A673 (cell line): ENCODE data around the gene WDFY3. TPM values are rescaled to one million over a fixed set of nuclear protein-coding genes. Genes with fewer than 3 reads are reported as not detected.

ENCODE experiments used
- BruUV-seq: library from RNA; stranded (reverse); fragments of 400-500 nt; replicated peaks from 2 replicates; lab custom pipeline; 2021; lab: Mats Ljungman, UMichigan
- CTCF ChIA-PET: fragments of 300-600 bp; sonication (Branson Sonifier 250); formaldehyde crosslinking; loops from one replicate; lab custom pipeline; 2022; ENCODE audit warnings: antibody characterized with exemption; lab: Charles Lee
- POLR2A ChIA-PET: fragments of 300-600 bp; sonication (Branson Sonifier 250); formaldehyde crosslinking; loops from one replicate; lab custom pipeline; 2022; ENCODE audit warnings: antibody characterized with exemption; ENCODE audit not compliant: low non-redundant PET; lab: Charles Lee
- DNase-seq: peaks from one replicate; pipeline ENCODE4 v3.0.0-alpha.2; 2015; ENCODE audit warnings: low spot score
- H3K27ac ChIP-seq: fragments of 200-600 bp; sonication (generic); 2 replicates; pipeline ENCODE4 v1.5.1; 2016; ENCODE audit warnings: mixed run types, low read depth, mild to moderate bottlenecking, mixed read lengths, antibody characterized with exemption, low read length; ENCODE audit not compliant: poor library complexity, severe bottlenecking
- H3K27me3 ChIP-seq: fragments of 200-600 bp; sonication (generic); replicated peaks from 2 replicates; pipeline ENCODE4 v1.6.1; 2017; ENCODE audit warnings: mixed run types, low read depth, mild to moderate bottlenecking, mixed read lengths, antibody characterized with exemption, low read length; ENCODE audit not compliant: insufficient read depth, poor library complexity
- H3K36me3 ChIP-seq: fragments of 200-600 bp; sonication (generic); 2 replicates; pipeline ENCODE4 v1.6.1; 2016; ENCODE audit warnings: mixed run types, mild to moderate bottlenecking, mixed read lengths, antibody characterized with exemption, low read length; ENCODE audit not compliant: insufficient read depth, poor library complexity, severe bottlenecking
- H3K4me1 ChIP-seq: fragments of 200-600 bp; sonication (generic); 2 replicates; pipeline ENCODE4 v1.6.1; 2017; ENCODE audit warnings: mixed run types, mild to moderate bottlenecking, mixed read lengths, antibody characterized with exemption, low read length; ENCODE audit not compliant: insufficient read depth, poor library complexity, severe bottlenecking
- H3K4me3 ChIP-seq: fragments of 200-600 bp; sonication (generic); 2 replicates; pipeline ENCODE4 v1.5.1; 2016; ENCODE audit warnings: low read depth, mixed run types, mild to moderate bottlenecking, mixed read lengths, low read length; ENCODE audit not compliant: poor library complexity, severe bottlenecking
- H3K9me3 ChIP-seq: fragments of 200-600 bp; sonication (generic); 2 replicates; pipeline ENCODE4 v1.6.1; 2016; ENCODE audit warnings: mixed run types, low read depth, mild to moderate bottlenecking, mixed read lengths, antibody characterized with exemption, low read length; ENCODE audit not compliant: poor library complexity, severe bottlenecking
- CTCF ChIP-seq: fragments of 300-800, 200-600 bp; sonication (generic); conservative IDR thresholded peaks from 2 replicates; pipeline ENCODE4 v1.5.1; 2017; ENCODE audit warnings: low read depth, mild to moderate bottlenecking, antibody characterized with exemption, low read length, moderate library complexity, mixed read lengths
- EZH2 ChIP-seq: fragments of 200-600 bp; sonication (generic); IDR thresholded peaks from 2 replicates; pipeline ENCODE4 v1.6.1; 2017; ENCODE audit warnings: borderline replicate concordance, low read depth, mild to moderate bottlenecking, mixed read lengths, antibody characterized with exemption, low read length; ENCODE audit not compliant: poor library complexity, severe bottlenecking
- intact Hi-C: fragments of 100-400 bp; cut with micrococcal nuclease; formaldehyde crosslinking; loops from one replicate; pipeline ENCODE4 v1.10.0; 2022; ENCODE audit not compliant: unreplicated experiment
- total RNA-seq: library from RNA; stranded (reverse); gene quantifications from 2 replicates; pipeline ENCODE4 v1.2.3, GENCODE V29; 2021

The WDFY3 gene
- total RNA-seq, 1 experiment from 2014 or later: 43.4 TPM

- no peak overlapping the region for H3K4me3 ChIP-seq
- POLR2A ChIA-PET: no interaction called here
- H3K27ac ChIP-seq: peak overlapping the region; percentile 47
- DNase-seq: no peak
- TF ChIP-seq CTCF (no peak), EZH2 (no peak)
- peaks cover 55% of the 10 kb centered on the region for H3K4me1 ChIP-seq
- H3K27me3 ChIP-seq: no peaks in the 10 kb centered on the region
- BruUV-seq: no TSS peak
- CTCF ChIA-PET: no interaction called here
- intact Hi-C loops: no loop called here
- H3K9me3 ChIP-seq: no peaks in the 10 kb centered on the region
- H3K36me3 ChIP-seq: peaks cover 2% of the 10 kb centered on the region
Observed at GRCh38 chr4:84917869-84918600, 48.5 kb downstream of the WDFY3 start.

- intact Hi-C loops: no loop called here
- Histone ChIP-seq H3K27ac (peak overlapping the region; percentile 79), H3K4me3 (no peak overlapping the region), H3K9me3 (no peaks in the 10 kb centered on the region), H3K4me1 (peaks cover 47% of the 10 kb centered on the region), H3K27me3 (no peaks in the 10 kb centered on the region), H3K36me3 (peaks cover 2% of the 10 kb centered on the region)
- no peak for DNase-seq
- ChIA-PET CTCF (no interaction called here), POLR2A (no interaction called here)
- TF ChIP-seq EZH2 (no peak), CTCF (no peak)
- no TSS peak for BruUV-seq
Observed at GRCh38 chr4:84917086-84917821, 49.2 kb downstream of the WDFY3 start.

- no peaks in the 10 kb centered on the region for H3K9me3 ChIP-seq
- peak; percentile 76 for DNase-seq
- H3K36me3 ChIP-seq: peaks cover 2% of the 10 kb centered on the region
- POLR2A ChIA-PET: no interaction called here
- peak overlapping the region; percentile 13 for H3K4me3 ChIP-seq
- CTCF ChIA-PET: no interaction called here
- BruUV-seq: no TSS peak
- H3K4me1 ChIP-seq: peaks cover 45% of the 10 kb centered on the region
- intact Hi-C loops: no loop called here
- H3K27ac ChIP-seq: peak overlapping the region; percentile 79
- no peaks in the 10 kb centered on the region for H3K27me3 ChIP-seq
- TF ChIP-seq CTCF: no peak
- no peak for TF ChIP-seq EZH2
Observed at GRCh38 chr4:84916227-84916626, 50.3 kb downstream of the WDFY3 start.
